ENCODE results near the gene RHBDD1.

DNA sequence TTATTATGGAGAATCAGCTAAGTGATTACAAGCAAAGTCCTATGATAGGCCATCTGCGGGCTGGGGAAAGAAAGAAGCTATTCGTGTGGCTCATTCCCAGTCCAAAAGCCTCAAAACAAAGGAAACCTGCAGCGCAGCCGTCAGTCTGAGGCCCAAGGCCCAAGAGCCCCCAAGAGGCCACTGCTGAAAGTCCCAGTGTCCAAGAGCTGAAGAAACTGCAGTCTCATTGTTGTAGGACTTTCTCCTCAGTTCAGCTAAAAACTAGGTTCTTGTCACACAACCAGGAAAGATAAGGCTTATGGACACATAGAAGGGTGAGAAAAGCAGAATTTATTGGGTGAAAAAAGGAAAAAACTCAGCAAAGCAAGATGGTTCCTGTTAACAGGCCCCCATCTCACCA lies 143.2 kb downstream of the RHBDD1 start:
- TF ChIP-seq, protein P1, sequence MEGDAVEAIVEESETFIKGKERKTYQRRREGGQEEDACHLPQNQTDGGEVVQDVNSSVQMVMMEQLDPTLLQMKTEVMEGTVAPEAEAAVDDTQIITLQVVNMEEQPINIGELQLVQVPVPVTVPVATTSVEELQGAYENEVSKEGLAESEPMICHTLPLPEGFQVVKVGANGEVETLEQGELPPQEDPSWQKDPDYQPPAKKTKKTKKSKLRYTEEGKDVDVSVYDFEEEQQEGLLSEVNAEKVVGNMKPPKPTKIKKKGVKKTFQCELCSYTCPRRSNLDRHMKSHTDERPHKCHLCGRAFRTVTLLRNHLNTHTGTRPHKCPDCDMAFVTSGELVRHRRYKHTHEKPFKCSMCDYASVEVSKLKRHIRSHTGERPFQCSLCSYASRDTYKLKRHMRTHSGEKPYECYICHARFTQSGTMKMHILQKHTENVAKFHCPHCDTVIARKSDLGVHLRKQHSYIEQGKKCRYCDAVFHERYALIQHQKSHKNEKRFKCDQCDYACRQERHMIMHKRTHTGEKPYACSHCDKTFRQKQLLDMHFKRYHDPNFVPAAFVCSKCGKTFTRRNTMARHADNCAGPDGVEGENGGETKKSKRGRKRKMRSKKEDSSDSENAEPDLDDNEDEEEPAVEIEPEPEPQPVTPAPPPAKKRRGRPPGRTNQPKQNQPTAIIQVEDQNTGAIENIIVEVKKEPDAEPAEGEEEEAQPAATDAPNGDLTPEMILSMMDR (IDR thresholded peaks at IDR 0.05): no peak
- no peak for TF ChIP-seq EZH2 (IDR thresholded peaks at IDR 0.05; ENCODE audit: borderline replicate concordance, insufficient read depth, low read depth, low read length, poor library complexity, severe bottlenecking)
